HG03520 (cell line): ENCODE data around the gene IQSEC3.
"Not testable (repeated sequence)": the region's sequence is repeated elsewhere in the genome, so short reads cannot be mapped to it uniquely, and the experiment has no call there.

Experiments used
- ATAC-seq: cut with Tn5 transposase; IDR thresholded peaks from one replicate; pipeline ENCODE4 v1.9.1; 2021; ENCODE audit warnings: mild to moderate bottlenecking, moderate library complexity; ENCODE audit not compliant: unreplicated experiment

Gene IQSEC3

GRCh38 chr12:133616-134232 lies 67.2 kb downstream of the IQSEC3 start:
- ATAC-seq = not testable (repeated sequence)

GRCh38 chr12:135138-135537 lies 68.6 kb downstream of the IQSEC3 start:
- no peak for ATAC-seq

- no peak for ATAC-seq
Observed at GRCh38 chr12:138171-138897, 71.8 kb downstream of the IQSEC3 start.

- no peak for ATAC-seq
Observed at GRCh38 chr12:138898-139534, 72.4 kb downstream of the IQSEC3 start.

- no peak for ATAC-seq
Observed at GRCh38 chr12:139585-139984, 73.0 kb downstream of the IQSEC3 start.

GRCh38 chr12:140162-140561 lies 73.6 kb downstream of the IQSEC3 start:
- ATAC-seq = no peak

- no peak for ATAC-seq
Observed at GRCh38 chr12:143964-144649, 77.5 kb downstream of the IQSEC3 start.

GRCh38 chr12:144650-145284 lies 78.2 kb downstream of the IQSEC3 start:
- ATAC-seq = no peak

GRCh38 chr12:145369-145960 lies 78.9 kb downstream of the IQSEC3 start:
- no peak for ATAC-seq

- ATAC-seq = no peak
Observed at GRCh38 chr12:147242-147641, 80.7 kb downstream of the IQSEC3 start.

GRCh38 chr12:148676-149416 lies 82.3 kb downstream of the IQSEC3 start:
- no peak for ATAC-seq

- ATAC-seq = no peak
Observed at GRCh38 chr12:151579-151978, 85.0 kb downstream of the IQSEC3 start.

GRCh38 chr12:152440-152839 lies 85.9 kb downstream of the IQSEC3 start:
- no peak for ATAC-seq

GRCh38 chr12:153080-153746 lies 86.6 kb downstream of the IQSEC3 start:
- no peak for ATAC-seq

GRCh38 chr12:154058-154457 lies 87.5 kb downstream of the IQSEC3 start:
- ATAC-seq = no peak

- no peak for ATAC-seq
Observed at GRCh38 chr12:155006-155405, 88.4 kb downstream of the IQSEC3 start.

- no peak for ATAC-seq
Observed at GRCh38 chr12:155646-156045, 89.1 kb downstream of the IQSEC3 start.

GRCh38 chr12:156945-157344 lies 90.4 kb downstream of the IQSEC3 start:
- no peak for ATAC-seq

- ATAC-seq = no peak
Observed at GRCh38 chr12:157644-158043, 91.1 kb downstream of the IQSEC3 start.
